ENCODE measurements around the gene CA9. TPM values are rescaled to one million over a fixed set of nuclear protein-coding genes. Genes with fewer than 3 reads are reported as not detected.
A peak's percentile ranks its signal among the peaks of the same experiment; 100 is the strongest.

Gene CA9
- total and polyA plus RNA-seq, 9 of the 15 experiments (the other 6 are each of a cell fraction or from before 2014, with no cell fraction given) = 0.15 to 10.6 (median 0.60) TPM; not detected in 4

DNA sequence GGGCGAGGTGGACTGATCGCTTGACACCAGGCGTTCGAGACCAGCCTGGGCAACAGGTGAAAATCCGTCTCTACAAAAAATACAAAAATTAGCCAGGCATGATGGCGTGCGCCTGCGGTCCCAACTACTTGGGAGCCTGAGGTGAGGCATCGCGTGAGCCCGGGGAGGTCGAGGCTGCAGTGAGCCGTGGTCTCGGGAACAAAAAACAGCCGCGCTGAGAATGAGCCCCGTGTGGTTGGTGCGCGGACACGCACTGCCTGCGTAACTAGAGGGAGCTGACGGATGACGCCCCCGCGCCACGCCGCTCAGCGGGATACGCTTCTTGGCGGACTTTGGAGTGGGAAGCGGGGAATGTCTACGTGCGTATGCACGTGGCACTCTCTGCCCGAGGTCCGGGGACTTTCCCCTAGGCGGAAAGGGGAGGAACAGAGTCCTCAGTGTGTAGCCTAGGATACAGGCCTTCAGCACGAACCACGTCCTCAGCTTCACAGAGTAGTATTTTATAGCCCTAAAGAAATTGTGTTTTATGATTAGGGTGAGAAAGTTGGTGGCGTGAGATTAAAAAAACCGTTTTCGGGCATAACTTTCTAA is 16.1 kb upstream of the CA9 start, which contains the start of gene RMRP (continued):
- TF ChIP-seq ATF1 (CRISPR knock-in tag; IDR thresholded peaks at IDR 0.05) (peak; percentile 39; the same call in 1 of the 2 replicates), ATF1 (tag; IDR thresholded peaks at IDR 0.05) (peak; percentile 96), CEBPB (tag; IDR thresholded peaks at IDR 0.05) (no peak), HDAC2 (IDR thresholded peaks at IDR 0.05) (peak; percentile 84), ETV6 (IDR thresholded peaks at IDR 0.05; ENCODE audit: borderline replicate concordance in 1 of 2, low read depth in 2 of 2, low read length in 1 of 2) (peak in 1 of 2 experiments; percentile 20; a peak in 1 of 4 replicates), ETV6 (CRISPR knock-in tag; IDR thresholded peaks at IDR 0.05; ENCODE audit: borderline replicate concordance) (no peak), HMGN3 (IDR thresholded peaks at IDR 0.05; ENCODE audit: borderline replicate concordance, extremely low read depth, insufficient read length, low read depth, low read length) (peak; percentile 57), JUND (IDR thresholded peaks at IDR 0.05; ENCODE audit: borderline replicate concordance, low read depth, low read length) (peak; percentile 71), JUND (tag; IDR thresholded peaks at IDR 0.05; ENCODE audit: borderline replicate concordance, low read depth, low read length) (peak; percentile 58; the same call in 1 of the 3 replicates), RFX5 (IDR thresholded peaks at IDR 0.05; ENCODE audit: low read depth, low read length) (no peak; the same call in 1 of the 2 replicates), HNRNPUL1 (IDR thresholded peaks at IDR 0.05; ENCODE audit: low read length) (no peak), ZZZ3 (IDR thresholded peaks at IDR 0.05) (no peak), ZNF75A (CRISPR knock-in tag; IDR thresholded peaks at IDR 0.05) (no peak), SIRT6 (IDR thresholded peaks at IDR 0.05; ENCODE audit: low read depth, low read length) (no peak), WHSC1 (IDR thresholded peaks at IDR 0.05; ENCODE audit: low read length) (no peak), MTA2 (IDR thresholded peaks at IDR 0.05; ENCODE audit: low read depth) (no peak), LARP7 (IDR thresholded peaks at IDR 0.05) (no peak), KAT8 (IDR thresholded peaks at IDR 0.05; ENCODE audit: low read depth) (no peak), STAT5B (CRISPR knock-in tag; IDR thresholded peaks at IDR 0.05) (no peak), ZNF12 (CRISPR knock-in tag; IDR thresholded peaks at IDR 0.05) (0 out of 2 replicates have a peak, but pooled peaks have one; percentile 26), ZNF184 (CRISPR knock-in tag; IDR thresholded peaks at IDR 0.05) (no peak), HIVEP1 (CRISPR knock-in tag; IDR thresholded peaks at IDR 0.05) (no peak), SMAD3 (CRISPR knock-in tag; conservative IDR thresholded peaks at IDR 0.05) (no peak), CBFA2T3 (IDR thresholded peaks at IDR 0.05) (0 out of 2 replicates have a peak, but pooled peaks have one; percentile 5)
- TF ChIP-seq, protein P1, sequence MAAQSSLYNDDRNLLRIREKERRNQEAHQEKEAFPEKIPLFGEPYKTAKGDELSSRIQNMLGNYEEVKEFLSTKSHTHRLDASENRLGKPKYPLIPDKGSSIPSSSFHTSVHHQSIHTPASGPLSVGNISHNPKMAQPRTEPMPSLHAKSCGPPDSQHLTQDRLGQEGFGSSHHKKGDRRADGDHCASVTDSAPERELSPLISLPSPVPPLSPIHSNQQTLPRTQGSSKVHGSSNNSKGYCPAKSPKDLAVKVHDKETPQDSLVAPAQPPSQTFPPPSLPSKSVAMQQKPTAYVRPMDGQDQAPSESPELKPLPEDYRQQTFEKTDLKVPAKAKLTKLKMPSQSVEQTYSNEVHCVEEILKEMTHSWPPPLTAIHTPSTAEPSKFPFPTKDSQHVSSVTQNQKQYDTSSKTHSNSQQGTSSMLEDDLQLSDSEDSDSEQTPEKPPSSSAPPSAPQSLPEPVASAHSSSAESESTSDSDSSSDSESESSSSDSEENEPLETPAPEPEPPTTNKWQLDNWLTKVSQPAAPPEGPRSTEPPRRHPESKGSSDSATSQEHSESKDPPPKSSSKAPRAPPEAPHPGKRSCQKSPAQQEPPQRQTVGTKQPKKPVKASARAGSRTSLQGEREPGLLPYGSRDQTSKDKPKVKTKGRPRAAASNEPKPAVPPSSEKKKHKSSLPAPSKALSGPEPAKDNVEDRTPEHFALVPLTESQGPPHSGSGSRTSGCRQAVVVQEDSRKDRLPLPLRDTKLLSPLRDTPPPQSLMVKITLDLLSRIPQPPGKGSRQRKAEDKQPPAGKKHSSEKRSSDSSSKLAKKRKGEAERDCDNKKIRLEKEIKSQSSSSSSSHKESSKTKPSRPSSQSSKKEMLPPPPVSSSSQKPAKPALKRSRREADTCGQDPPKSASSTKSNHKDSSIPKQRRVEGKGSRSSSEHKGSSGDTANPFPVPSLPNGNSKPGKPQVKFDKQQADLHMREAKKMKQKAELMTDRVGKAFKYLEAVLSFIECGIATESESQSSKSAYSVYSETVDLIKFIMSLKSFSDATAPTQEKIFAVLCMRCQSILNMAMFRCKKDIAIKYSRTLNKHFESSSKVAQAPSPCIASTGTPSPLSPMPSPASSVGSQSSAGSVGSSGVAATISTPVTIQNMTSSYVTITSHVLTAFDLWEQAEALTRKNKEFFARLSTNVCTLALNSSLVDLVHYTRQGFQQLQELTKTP (IDR thresholded peaks at IDR 0.05; ENCODE audit: low read depth in 1 of 2, partially characterized antibody in 2 of 2) = no peak
- TF ChIP-seq, protein P2, sequence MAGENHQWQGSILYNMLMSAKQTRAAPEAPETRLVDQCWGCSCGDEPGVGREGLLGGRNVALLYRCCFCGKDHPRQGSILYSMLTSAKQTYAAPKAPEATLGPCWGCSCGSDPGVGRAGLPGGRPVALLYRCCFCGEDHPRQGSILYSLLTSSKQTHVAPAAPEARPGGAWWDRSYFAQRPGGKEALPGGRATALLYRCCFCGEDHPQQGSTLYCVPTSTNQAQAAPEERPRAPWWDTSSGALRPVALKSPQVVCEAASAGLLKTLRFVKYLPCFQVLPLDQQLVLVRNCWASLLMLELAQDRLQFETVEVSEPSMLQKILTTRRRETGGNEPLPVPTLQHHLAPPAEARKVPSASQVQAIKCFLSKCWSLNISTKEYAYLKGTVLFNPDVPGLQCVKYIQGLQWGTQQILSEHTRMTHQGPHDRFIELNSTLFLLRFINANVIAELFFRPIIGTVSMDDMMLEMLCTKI (IDR thresholded peaks at IDR 0.05; ENCODE audit: partially characterized antibody) = no peak

Measured in K562 (cell line).